Activated naive CD4-positive, alpha-beta T cell treated with anti-CD3 and anti-CD28 coated beads, Interleukin-2, amount 50 U/mL, for 72 hours (primary cell): Measurements from ENCODE around the gene NLGN1. TPM values are rescaled to one million over a fixed set of nuclear protein-coding genes. Genes with fewer than 3 reads are reported as not detected.

ENCODE experiments used
- ATAC-seq, 2 donors: fragments of 150-1000 bp; cut with Tn5 transposase; 2 replicates each; pipeline ENCODE4 v1.10.0; 2021; ENCODE audit warnings: mild to moderate bottlenecking in 2 of 2, moderate library complexity in 2 of 2
- DNase-seq, 2 donors: peaks; one replicate each; pipeline ENCODE4 v3.0.0; 2021 to 2022; ENCODE audit warnings: low spot score in 2 of 2
- H3K27ac Mint-ChIP-seq, 2 donors: one replicate each; pipeline ENCODE4 v1.8.0; 2022; ENCODE audit warnings: mild to moderate bottlenecking in 2 of 2, mixed read lengths in 2 of 2
- H3K36me3 Mint-ChIP-seq, 2 donors: one replicate each; pipeline ENCODE4 v1.8.0; 2022; ENCODE audit warnings: mixed read lengths in 2 of 2
- H3K9me3 Mint-ChIP-seq, 2 donors: one replicate each; pipeline ENCODE4 v1.8.0; 2022; ENCODE audit warnings: mixed read lengths in 2 of 2
- total RNA-seq, 2 donors: library from RNA; stranded (reverse); gene quantifications; one replicate each; pipeline ENCODE4 v1.2.3, GENCODE V29; 2022

Gene NLGN1
- total RNA-seq, 2 donors from 2014 or later = not detected

GRCh38 chr3:173635826-173636225, 238.3 kb downstream of the NLGN1 start:
- H3K27ac Mint-ChIP-seq = no peak overlapping the region
- no peaks in the 10 kb centered on the region for H3K36me3 Mint-ChIP-seq
- ATAC-seq (no peak), DNase-seq (no peak)
- H3K9me3 Mint-ChIP-seq = peaks cover 0 to 5% of the 10 kb centered on the region in 2 donors

- Mint-ChIP-seq H3K9me3 (peaks cover 0 to 5% of the 10 kb centered on the region in 2 donors), H3K27ac (no peak overlapping the region), H3K36me3 (no peaks in the 10 kb centered on the region)
- ATAC-seq (no peak), DNase-seq (no peak)
Observed at GRCh38 chr3:173639098-173639497, 241.6 kb downstream of the NLGN1 start.

- Mint-ChIP-seq H3K9me3 (peaks cover 5% of the 10 kb centered on the region in 2 donors), H3K36me3 (no peaks in the 10 kb centered on the region), H3K27ac (no peak overlapping the region)
- ATAC-seq (no peak), DNase-seq (no peak)
Observed at GRCh38 chr3:173641696-173642095, 244.2 kb downstream of the NLGN1 start.

GRCh38 chr3:173644086-173645082, 246.8 kb downstream of the NLGN1 start:
- H3K36me3 Mint-ChIP-seq = no peaks in the 10 kb centered on the region
- ATAC-seq = no peak
- H3K27ac Mint-ChIP-seq = no peak overlapping the region
- H3K9me3 Mint-ChIP-seq = peaks cover 5% of the 10 kb centered on the region in 2 donors
- DNase-seq = no peak

- no peak overlapping the region for H3K27ac Mint-ChIP-seq
- no peaks in the 10 kb centered on the region for H3K36me3 Mint-ChIP-seq
- H3K9me3 Mint-ChIP-seq = peaks cover 6 to 8% of the 10 kb centered on the region in 2 donors
- DNase-seq (no peak), ATAC-seq (no peak)
Observed at GRCh38 chr3:173650596-173650995, 253.1 kb downstream of the NLGN1 start.

- ATAC-seq (no peak), DNase-seq (no peak)
- H3K36me3 Mint-ChIP-seq = no peaks in the 10 kb centered on the region
- no peak overlapping the region for H3K27ac Mint-ChIP-seq
- H3K9me3 Mint-ChIP-seq = peaks cover 6 to 8% of the 10 kb centered on the region in 2 donors
Observed at GRCh38 chr3:173652093-173652492, 254.5 kb downstream of the NLGN1 start.

GRCh38 chr3:173653781-173654180, 256.2 kb downstream of the NLGN1 start:
- peaks cover 6 to 8% of the 10 kb centered on the region in 2 donors for H3K9me3 Mint-ChIP-seq
- H3K27ac Mint-ChIP-seq = no peak overlapping the region
- DNase-seq (no peak), ATAC-seq (no peak)
- no peaks in the 10 kb centered on the region for H3K36me3 Mint-ChIP-seq

GRCh38 chr3:173659972-173660371, 262.4 kb downstream of the NLGN1 start:
- Mint-ChIP-seq H3K36me3 (no peaks in the 10 kb centered on the region), H3K27ac (no peak overlapping the region), H3K9me3 (peaks cover 0 to 4% of the 10 kb centered on the region in 2 donors)
- no peak for DNase-seq
- ATAC-seq = no peak

- no peak overlapping the region for H3K27ac Mint-ChIP-seq
- ATAC-seq = no peak
- no peaks in the 10 kb centered on the region for H3K36me3 Mint-ChIP-seq
Observed at GRCh38 chr3:173660645-173661299, 263.2 kb downstream of the NLGN1 start.

GRCh38 chr3:173663696-173664111, 266.2 kb downstream of the NLGN1 start:
- Mint-ChIP-seq H3K27ac (no peak overlapping the region), H3K9me3 (peaks cover 0 to 4% of the 10 kb centered on the region in 2 donors), H3K36me3 (no peaks in the 10 kb centered on the region)
- ATAC-seq (no peak), DNase-seq (no peak)

More at GRCh38 chr3:173660645-173661299, 263.2 kb downstream of the NLGN1 start:
- no peak for DNase-seq
- peaks cover 0 to 4% of the 10 kb centered on the region in 2 donors for H3K9me3 Mint-ChIP-seq

GRCh38 chr3:173676094-173676493, 278.6 kb downstream of the NLGN1 start:
- no peak overlapping the region for H3K27ac Mint-ChIP-seq
- DNase-seq (no peak), ATAC-seq (no peak)
- no peaks in the 10 kb centered on the region for H3K9me3 Mint-ChIP-seq
- H3K36me3 Mint-ChIP-seq = no peaks in the 10 kb centered on the region

- ATAC-seq = no peak
- DNase-seq = no peak
- Mint-ChIP-seq H3K9me3 (peaks cover 0 to 4% of the 10 kb centered on the region in 2 donors), H3K36me3 (no peaks in the 10 kb centered on the region), H3K27ac (no peak overlapping the region)
Observed at GRCh38 chr3:173681188-173681678, 283.7 kb downstream of the NLGN1 start.

GRCh38 chr3:173685456-173685855, 287.9 kb downstream of the NLGN1 start:
- ATAC-seq (no peak), DNase-seq (no peak)
- peaks cover 0 to 5% of the 10 kb centered on the region in 2 donors for H3K9me3 Mint-ChIP-seq
- no peaks in the 10 kb centered on the region for H3K36me3 Mint-ChIP-seq
- no peak overlapping the region for H3K27ac Mint-ChIP-seq

GRCh38 chr3:173688216-173688842, 290.8 kb downstream of the NLGN1 start:
- no peak overlapping the region for H3K27ac Mint-ChIP-seq
- H3K9me3 Mint-ChIP-seq = peaks cover 0 to 4% of the 10 kb centered on the region in 2 donors
- ATAC-seq = no peak
- no peak for DNase-seq
- no peaks in the 10 kb centered on the region for H3K36me3 Mint-ChIP-seq

GRCh38 chr3:173690542-173691180, 293.1 kb downstream of the NLGN1 start:
- H3K36me3 Mint-ChIP-seq = no peaks in the 10 kb centered on the region
- ATAC-seq = no peak

GRCh38 chr3:173699353-173699752, 301.8 kb downstream of the NLGN1 start:
- DNase-seq (no peak), ATAC-seq (no peak)
- Mint-ChIP-seq H3K27ac (no peak overlapping the region), H3K36me3 (no peaks in the 10 kb centered on the region), H3K9me3 (peaks cover 3 to 6% of the 10 kb centered on the region in 2 donors)

More at GRCh38 chr3:173690542-173691180, 293.1 kb downstream of the NLGN1 start:
- peaks cover 0 to 10% of the 10 kb centered on the region in 2 donors for H3K9me3 Mint-ChIP-seq
- DNase-seq = no peak
- no peak overlapping the region for H3K27ac Mint-ChIP-seq
